Erythroblast (primary cell): ENCODE results near the gene DOCK2.
"Not testable (repeated sequence)": the region's sequence is repeated elsewhere in the genome, so short reads cannot be mapped to it uniquely, and the experiment has no call there.

Experiments used
- DNase-seq, 2 experiments: peaks; one replicate each; lab custom pipeline; 2025; lab: John Stamatoyannopoulos, UW
- GATA1 ChIP-seq: IDR thresholded peaks from 2 replicates; pipeline ENCODE4 v1.6.1; 2011; ENCODE audit warnings: low read depth, mild to moderate bottlenecking, control low read depth, low read length, moderate library complexity
- POLR2A ChIP-seq: IDR thresholded peaks from 2 replicates; pipeline ENCODE4 v1.6.1; 2011; ENCODE audit warnings: mild to moderate bottlenecking, low read length

Gene DOCK2

DNA sequence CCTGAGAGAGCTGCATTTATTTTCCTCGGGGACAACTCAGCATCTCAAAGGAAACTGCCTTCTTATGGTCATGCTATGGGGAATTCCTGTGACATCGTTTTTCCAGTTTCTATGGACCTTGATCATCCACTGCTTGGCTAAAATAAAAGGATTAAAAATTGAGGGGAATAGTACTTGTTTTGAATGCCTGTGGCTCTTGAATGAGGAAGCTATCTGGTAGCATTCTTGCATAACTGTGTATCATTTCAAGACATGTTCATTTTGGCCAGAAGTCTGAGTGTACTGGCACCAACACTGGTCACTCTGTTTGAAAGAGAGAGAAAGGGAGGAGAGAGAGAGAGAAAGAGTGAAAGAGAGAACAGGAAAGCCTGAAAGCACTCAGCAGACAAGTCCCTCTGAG lies 116.7 kb downstream of the DOCK2 start:
- TF ChIP-seq GATA1 (no peak), POLR2A (no peak)
- DNase-seq, result no peak

DNA sequence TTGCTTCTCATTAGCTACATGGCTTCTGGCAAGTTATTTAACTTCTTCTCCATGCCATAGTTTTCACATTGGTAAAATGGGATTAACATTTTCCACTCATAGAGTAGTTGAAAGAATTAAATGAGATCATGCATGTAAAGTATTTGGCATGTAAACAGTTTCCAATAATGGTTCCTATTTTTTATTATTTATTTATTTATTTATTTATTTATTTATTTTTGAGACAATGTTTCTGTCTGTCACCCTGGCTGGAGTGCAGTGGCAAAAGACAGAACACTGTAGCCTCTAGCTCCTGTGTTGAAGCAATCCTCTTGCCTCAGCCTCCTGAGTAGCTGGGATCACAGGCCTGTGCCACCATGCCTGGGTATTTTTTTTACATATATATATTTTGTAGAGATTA lies 117.7 kb downstream of the DOCK2 start:
- TF ChIP-seq GATA1, result no peak
- no peak for TF ChIP-seq POLR2A
- DNase-seq, result no peak

DNA sequence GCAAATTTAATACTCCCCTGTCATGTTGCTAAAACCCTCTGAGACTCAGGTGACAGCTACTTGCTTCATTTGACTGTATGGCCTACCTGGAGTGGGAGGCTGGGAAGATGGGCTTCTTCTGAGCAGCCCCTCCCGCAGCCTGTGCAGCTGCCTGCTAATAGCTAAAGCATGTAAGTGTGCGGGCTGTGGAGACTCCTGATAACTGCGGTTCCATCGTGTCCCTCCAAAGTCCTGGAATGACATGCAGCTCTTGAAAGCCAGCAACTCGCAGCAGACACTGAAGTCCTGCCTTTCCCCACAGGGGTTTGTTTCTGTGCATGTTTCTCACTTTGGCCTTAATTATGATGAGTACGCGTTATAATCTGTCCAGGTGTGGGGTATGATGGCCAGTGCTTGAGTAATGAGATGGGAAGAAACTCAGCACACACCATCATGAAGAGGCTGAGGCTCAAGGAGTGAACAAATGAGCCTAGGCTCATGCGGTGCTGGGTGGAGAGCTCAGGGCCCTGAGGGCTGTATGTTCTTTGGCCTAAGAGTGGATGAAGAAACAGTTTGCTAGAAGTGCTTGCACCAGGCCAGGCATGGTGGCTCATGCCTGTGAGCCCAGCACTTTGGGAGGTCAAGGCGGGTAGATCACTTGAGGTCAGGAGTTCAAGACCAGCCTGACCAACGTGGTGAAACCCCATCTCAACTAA lies 119.1 kb downstream of the DOCK2 start:
- DNase-seq, result no peak
- TF ChIP-seq POLR2A (no peak), GATA1 (no peak)

DNA sequence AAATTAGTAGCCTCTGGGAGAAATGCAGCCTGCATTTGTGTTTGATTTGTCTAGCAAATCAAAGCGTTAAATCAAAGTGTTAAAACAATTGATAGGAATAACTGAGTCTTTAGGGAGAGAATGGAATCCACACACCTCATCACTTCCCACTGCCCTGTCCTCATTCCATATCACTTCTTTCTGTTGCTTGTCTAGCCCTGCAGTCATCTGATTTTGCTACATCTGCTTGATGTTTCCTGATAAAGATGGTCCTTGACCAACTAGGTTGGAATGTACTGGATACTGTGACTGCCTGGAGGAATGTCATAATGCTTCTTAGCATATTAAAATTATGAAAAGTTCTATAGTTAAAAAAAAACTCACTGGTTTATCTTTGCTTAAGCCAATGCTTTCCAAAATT lies 119.9 kb downstream of the DOCK2 start:
- no peak for TF ChIP-seq GATA1
- TF ChIP-seq POLR2A, result no peak
- DNase-seq, result no peak

DNA sequence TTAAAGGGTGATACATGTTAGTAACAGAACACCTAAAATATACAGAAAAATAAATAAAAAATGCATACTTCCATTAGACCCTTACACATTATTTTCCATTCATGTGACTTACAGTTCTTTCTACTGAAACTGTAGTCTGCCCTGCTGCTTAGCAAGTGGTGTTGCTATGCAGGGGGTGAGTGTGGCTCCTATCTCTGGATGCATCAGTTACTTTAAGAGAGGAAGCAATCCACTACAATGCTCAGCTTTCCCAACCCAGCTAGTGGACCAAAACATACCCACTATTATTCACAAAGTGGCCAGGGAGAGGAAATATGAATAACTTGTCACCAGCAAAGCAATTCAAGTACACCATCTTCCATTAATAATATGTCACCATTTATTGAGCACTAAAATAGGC lies 121.8 kb downstream of the DOCK2 start:
- no peak for TF ChIP-seq GATA1
- no peak for TF ChIP-seq POLR2A
- no peak for DNase-seq

DNA sequence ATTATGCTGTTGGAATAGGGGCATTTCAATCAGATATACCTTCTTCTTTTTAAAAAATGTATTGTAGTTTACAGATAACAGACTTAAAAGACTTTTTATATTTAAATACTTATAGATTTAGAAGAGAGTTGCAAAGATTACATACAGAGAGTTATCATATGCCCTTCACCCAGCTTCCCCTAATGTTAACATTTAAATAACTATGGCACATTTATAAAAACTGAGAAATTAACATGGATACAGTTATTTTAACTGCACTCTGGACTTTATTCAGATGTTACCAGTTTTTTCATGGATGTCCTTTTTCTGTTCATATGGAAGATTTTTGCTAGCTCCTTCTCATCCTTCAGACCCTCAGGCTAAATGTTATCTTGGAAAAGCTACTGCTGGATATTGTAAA lies 123.2 kb downstream of the DOCK2 start:
- no peak for DNase-seq
- TF ChIP-seq GATA1, result no peak
- TF ChIP-seq POLR2A, result no peak

DNA sequence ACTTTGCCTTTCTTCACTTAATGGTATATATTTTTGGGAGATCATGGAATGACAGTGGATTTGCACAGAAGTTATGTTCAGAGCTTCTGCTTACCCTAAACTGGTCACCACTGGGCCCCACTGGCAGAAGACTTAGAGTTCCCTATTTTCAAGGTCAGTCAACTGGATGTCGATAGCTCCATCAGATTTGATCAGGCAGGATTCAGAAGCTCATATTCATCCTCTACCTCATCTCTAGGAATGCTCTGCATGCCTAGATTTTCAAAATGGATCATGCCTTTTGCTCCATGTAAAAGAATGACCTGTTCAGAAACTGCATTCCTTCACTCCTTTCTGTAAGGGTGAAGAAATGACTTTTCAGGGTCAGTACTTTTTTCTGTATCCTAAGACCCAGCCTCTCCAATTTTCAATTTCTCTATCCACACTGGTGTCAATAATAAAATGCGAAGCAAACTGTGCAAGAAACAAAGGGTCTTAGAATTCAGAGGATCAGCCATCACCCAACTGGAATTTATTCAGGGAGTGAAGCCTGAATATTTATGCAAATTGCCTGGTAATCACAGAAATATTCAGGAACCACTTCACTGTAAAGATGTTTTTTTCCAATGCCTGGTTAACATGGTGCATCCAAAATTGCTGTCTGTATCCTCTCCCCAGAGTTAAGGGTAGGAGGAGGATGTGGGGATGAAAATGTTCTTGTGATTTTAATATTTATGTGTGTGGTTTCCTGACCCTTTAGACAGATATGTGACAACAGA lies 125.4 kb downstream of the DOCK2 start:
- TF ChIP-seq GATA1 (no peak), POLR2A (no peak)

DNA sequence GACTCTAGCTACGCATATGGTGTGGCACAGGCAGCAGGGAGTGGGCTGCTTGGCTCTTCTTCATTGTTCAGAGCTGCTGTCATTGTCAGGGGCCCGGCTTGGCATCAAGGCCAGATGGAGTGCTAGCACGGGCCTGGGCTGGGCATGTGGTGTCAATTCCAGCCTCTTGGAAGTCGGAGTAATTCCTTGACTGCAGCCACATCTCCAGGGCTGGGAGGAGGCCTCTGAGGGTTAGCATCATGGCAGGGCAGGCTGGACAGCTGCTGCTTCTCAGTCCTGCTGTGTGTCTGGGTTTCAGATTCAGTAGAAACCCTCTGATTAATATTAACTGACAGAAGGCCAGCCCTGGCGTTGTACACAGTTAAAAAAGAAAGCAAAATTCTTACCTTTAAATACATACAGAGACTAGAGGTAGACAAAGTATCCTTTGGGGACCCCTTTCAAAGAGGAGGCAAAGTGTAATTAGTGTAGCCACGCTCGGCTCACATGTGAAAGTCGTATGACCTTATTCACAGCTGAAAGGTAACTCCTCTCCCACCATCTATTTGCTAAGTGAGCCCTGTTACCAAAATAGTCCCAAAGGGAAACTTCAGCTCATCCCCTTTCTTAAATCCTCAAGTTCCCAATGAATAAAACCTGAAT lies 126.4 kb downstream of the DOCK2 start:
- TF ChIP-seq GATA1 (no peak), POLR2A (no peak)
- DNase-seq, result no peak

More for the DNA sequence above, 125.4 kb downstream of the DOCK2 start:
- DNase-seq, result no peak

DNA sequence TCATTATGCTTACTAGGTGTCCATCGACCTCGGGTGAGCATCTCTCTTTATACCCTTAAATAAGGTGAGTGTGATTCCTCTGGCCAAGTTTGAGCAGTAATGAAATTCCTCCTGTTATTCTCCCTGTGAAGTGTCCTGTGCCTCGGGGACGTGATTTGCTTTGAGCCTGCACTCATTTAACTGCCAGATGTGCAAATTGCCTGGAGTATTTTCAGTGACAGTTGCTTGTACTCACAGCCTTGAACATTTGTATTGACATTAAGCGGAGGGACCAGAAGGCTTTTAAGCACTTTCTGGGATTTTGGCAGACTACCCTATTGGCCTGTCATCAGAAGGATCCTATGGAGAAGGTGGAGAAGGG lies 126.9 kb downstream of the DOCK2 start:
- DNase-seq, result no peak
- TF ChIP-seq GATA1 (no peak), POLR2A (no peak)

DNA sequence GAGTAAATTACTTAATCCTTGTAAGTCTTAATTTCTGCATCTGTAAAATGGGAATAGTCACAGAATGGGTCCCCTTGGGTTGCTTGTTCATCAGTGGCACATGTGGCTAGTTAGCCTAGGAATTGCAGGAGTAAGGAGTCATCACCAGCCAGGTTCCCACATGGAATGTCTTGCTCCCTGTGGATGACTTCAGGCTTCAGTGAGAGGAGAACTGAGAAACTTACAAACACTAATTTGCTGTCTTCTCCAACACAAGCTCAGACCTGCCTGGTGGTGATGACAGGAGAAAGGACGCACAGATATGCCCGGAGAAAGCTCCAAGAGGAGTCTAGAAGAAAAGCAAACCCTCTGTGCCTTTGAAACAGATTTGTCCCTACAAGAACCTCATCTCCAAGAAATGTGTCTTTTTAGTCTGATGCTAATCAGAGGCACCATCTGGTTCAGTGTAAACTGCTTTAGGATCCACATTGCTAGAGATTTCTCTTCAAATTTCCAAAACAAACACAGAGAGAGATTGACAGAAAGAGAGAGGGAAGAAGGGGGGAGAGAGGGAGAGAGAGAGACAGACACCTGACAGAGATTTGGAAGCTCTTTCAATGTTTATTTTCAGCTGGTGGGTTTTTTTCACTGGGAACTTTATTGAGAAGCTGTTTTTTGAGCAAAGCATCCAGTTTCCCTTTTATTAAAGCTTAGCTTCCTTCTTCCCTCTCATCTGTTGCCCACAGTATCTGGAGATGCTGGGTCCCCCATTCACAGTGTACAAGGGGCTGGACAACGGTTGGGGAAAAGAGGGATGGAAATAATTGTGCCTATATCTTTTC lies 128.3 kb downstream of the DOCK2 start:
- peak in 1 of 2 experiments; percentile 13 for DNase-seq

DNA sequence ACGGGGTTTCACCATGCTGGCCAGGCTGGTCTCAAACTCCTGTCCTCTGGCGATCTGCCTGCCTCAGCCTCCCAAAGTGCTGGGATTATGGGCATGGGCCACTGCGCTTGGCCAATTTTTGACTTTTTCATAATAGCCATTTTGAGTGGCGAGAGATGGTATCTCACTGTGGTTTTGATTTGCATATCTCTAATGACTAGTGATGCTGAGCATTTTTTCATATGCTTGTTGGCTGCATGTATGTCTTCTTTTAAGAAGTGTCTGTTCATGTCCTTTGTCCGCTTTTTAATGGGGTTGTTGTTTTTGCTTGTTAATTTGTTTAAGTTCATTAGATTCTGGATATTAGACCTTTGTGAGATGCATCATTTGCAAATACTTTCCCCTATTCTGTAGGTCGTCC lies 129.9 kb downstream of the DOCK2 start:
- not testable (repeated sequence) for DNase-seq

More for the DNA sequence above, 128.3 kb downstream of the DOCK2 start:
- no peak for TF ChIP-seq POLR2A
- no peak for TF ChIP-seq GATA1

DNA sequence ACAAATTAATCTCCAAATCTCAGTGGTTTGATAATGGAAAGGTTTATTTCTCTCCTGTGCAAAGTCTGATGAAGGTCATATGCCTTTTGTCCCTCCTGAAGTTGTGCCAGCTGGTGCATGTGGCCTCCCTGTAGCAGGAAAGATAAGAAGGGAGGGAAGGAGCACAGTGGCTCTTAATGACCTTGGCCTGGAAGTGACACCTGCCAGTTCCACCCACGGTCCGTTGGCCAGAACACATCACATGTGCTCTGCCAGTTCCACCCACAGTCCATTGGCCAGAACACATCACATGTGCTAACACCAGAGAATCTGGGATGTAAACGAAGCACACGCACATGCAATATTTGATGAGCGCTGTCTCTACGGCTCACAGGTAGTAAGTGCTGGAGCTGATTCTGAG lies 130.9 kb downstream of the DOCK2 start:
- peak; percentile 34 to 79 for DNase-seq
- no peak for TF ChIP-seq GATA1
- TF ChIP-seq POLR2A, result no peak

DNA sequence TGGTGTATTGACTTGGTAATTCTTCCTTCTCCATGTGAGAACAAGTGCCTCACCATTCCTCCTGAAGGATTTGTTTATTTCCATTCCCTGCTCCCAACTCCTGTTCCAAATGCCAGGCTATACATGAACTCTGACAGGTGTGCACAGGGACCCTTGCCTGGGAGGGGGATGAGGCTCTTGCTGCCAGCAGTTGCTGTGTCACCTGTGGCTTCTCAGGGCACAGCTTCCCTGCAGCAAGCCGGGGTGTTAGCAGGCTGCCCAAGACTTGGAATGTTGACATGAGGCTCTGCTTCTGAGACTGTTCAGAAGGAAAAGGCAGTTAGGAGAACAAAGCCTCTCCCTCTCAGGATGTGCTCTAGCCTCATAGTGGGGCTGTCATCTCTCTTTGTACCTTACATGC lies 131.3 kb downstream of the DOCK2 start:
- TF ChIP-seq POLR2A (no peak), GATA1 (no peak)

DNA sequence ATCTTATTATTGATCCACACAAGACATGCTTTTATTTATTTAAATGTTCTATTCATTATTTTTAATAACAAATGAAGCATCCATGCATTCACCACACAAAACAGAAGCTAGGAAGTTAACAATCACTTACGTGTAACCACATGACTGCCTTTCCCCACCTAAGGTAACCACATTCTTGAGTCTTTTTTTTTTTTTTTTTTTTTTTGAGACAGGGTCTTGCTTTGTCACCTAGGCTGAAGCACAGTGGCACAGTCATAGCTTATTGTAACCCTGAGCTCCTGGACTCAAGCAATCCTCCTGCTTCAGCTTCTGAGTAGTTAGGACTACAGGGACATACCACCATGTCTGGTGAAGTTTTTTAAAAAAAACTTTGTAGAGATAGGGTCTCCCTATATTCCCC lies 133.0 kb downstream of the DOCK2 start:
- no peak for DNase-seq
- TF ChIP-seq POLR2A (no peak), GATA1 (no peak)

More for the DNA sequence above, 131.3 kb downstream of the DOCK2 start:
- DNase-seq, result no peak
